HepG2 (cell line): ENCODE results near the gene BCL2L2. TPM values are rescaled to one million over a fixed set of nuclear protein-coding genes. Genes with fewer than 3 reads are reported as not detected.

Experiments used
- CEBPG ChIP-seq: IDR thresholded peaks from 2 replicates; pipeline ENCODE4 v1.6.1; 2016
- ELF4 ChIP-seq: sonication (generic); formaldehyde crosslinking; IDR thresholded peaks from 2 replicates; pipeline ENCODE4 v1.5.0; 2020; ENCODE audit warnings: missing genetic modification reagents, mild to moderate bottlenecking, moderate library complexity, borderline replicate concordance
- ESRRA ChIP-seq: sonication (generic); formaldehyde crosslinking; IDR thresholded peaks from 2 replicates; pipeline ENCODE4 v1.5.1; 2020; ENCODE audit warnings: mild to moderate bottlenecking, low read depth, missing genetic modification reagents
- FOSL1 ChIP-seq: sonication (generic); formaldehyde crosslinking; IDR thresholded peaks from 2 replicates; pipeline ENCODE4 v1.9.0; 2021; ENCODE audit warnings: missing genetic modification reagents, borderline replicate concordance
- HMG20B ChIP-seq: conservative IDR thresholded peaks from 2 replicates; pipeline ENCODE4 v1.6.1; 2016; ENCODE audit warnings: missing genetic modification reagents, missing compliant biosample characterization
- HNRNPH1 ChIP-seq: fragments of 200-400 bp; formaldehyde crosslinking; optimal IDR thresholded peaks from 2 replicates; pipeline ENCODE3; 2017; ENCODE audit warnings: mild to moderate bottlenecking, low read depth, low read length
- IRF2 ChIP-seq: IDR thresholded peaks from 2 replicates; pipeline ENCODE4 v1.6.1; 2018; ENCODE audit warnings: missing genetic modification reagents, missing compliant biosample characterization
- JUNB ChIP-seq: sonication (generic); formaldehyde crosslinking; IDR thresholded peaks from 2 replicates; pipeline ENCODE4 v1.8.0; 2022; ENCODE audit warnings: missing genetic modification reagents, mild to moderate bottlenecking, borderline replicate concordance
- LCORL ChIP-seq, 2 experiments: fragments of 450-650 bp in 1 of 2; sonication (generic) in 1 of 2; formaldehyde crosslinking in 1 of 2; IDR thresholded peaks; 2 replicates each; pipeline versions ENCODE4 v1.5.0 to v1.6.1; 2017 to 2020; ENCODE audit warnings: antibody characterized with exemption in 1 of 2, missing genetic modification reagents in 1 of 2
- NCOA5 ChIP-seq: sonication (generic); formaldehyde crosslinking; IDR thresholded peaks from 2 replicates; pipeline ENCODE4 v1.4.0; 2020; ENCODE audit warnings: missing genetic modification reagents
- NR3C1 ChIP-seq: sonication (generic); formaldehyde crosslinking; IDR thresholded peaks from 2 replicates; pipeline ENCODE4 v1.4.0; 2020; ENCODE audit warnings: missing genetic modification reagents
- PTBP1 ChIP-seq: fragments of 200-400 bp; formaldehyde crosslinking; IDR thresholded peaks from 2 replicates; pipeline ENCODE4 v1.6.1; 2018; ENCODE audit warnings: low read length, low read depth; ENCODE audit not compliant: poor library complexity, severe bottlenecking
- SIN3A ChIP-seq: IDR thresholded peaks from 2 replicates; pipeline ENCODE4 v1.6.1; 2011; ENCODE audit warnings: low read depth, mild to moderate bottlenecking, control low read depth, low read length, borderline replicate concordance
- ZMYM2 ChIP-seq: sonication (generic); formaldehyde crosslinking; IDR thresholded peaks from 2 replicates; pipeline ENCODE4 v1.8.0; 2022; ENCODE audit warnings: mild to moderate bottlenecking, missing genetic modification reagents
- ZNF143 ChIP-seq: sonication (generic); formaldehyde crosslinking; IDR thresholded peaks from 2 replicates; pipeline ENCODE4 v1.4.0; 2020; ENCODE audit warnings: missing genetic modification reagents
- ZNF264 ChIP-seq: sonication (generic); formaldehyde crosslinking; IDR thresholded peaks from 2 replicates; pipeline ENCODE4 v1.4.0; 2020; ENCODE audit warnings: missing genetic modification reagents
- ZNF383 ChIP-seq: sonication (generic); formaldehyde crosslinking; IDR thresholded peaks from 2 replicates; pipeline ENCODE4 v1.4.0; 2020; ENCODE audit warnings: missing genetic modification reagents, mild to moderate bottlenecking, borderline replicate concordance
- ZNF446 ChIP-seq: sonication (generic); formaldehyde crosslinking; IDR thresholded peaks from 2 replicates; pipeline ENCODE4 v1.5.0; 2020; ENCODE audit warnings: mild to moderate bottlenecking, missing genetic modification reagents
- ZNF776 ChIP-seq: sonication (generic); formaldehyde crosslinking; IDR thresholded peaks from 2 replicates; pipeline ENCODE4 v1.4.0; 2020; ENCODE audit warnings: mild to moderate bottlenecking, missing genetic modification reagents
- ZNF788 ChIP-seq: sonication (generic); formaldehyde crosslinking; IDR thresholded peaks from 2 replicates; pipeline ENCODE4 v1.5.0; 2020; ENCODE audit warnings: mild to moderate bottlenecking, missing genetic modification reagents, borderline replicate concordance
- polyA plus RNA-seq, 8 experiments: library from polyadenylated mRNA; depleted of rRNA in 3 of 8; stranded (reverse) in 7 of 8; unstranded in 1 of 8; fragments of >200 nt; fragmentation: Illumina TruSeq in 4 of 8; extraction: Trizol in 4 of 8; gene quantifications; 2 replicates each; pipeline versions ENCODE4 v1.2.1 to v1.2.3, GENCODE V29; 2011 to 2016; ENCODE audit warnings: low read depth in 4 of 8, missing spikeins in 1 of 8, mixed read lengths in 1 of 8; ENCODE audit not compliant: insufficient read depth in 1 of 8
- total RNA-seq, 5 experiments: library from RNA; depleted of rRNA; stranded (reverse); fragments of >200 nt; fragmentation: Illumina TruSeq; extraction: Trizol; gene quantifications; 2 replicates each; pipeline ENCODE4 v1.2.3, GENCODE V29; 2016; ENCODE audit warnings: low read depth in 1 of 5
- TF ChIP-seq, protein P1 (sequence below): sonication (generic); formaldehyde crosslinking; IDR thresholded peaks from 2 replicates; pipeline ENCODE4 v1.8.1; 2023; ENCODE audit warnings: mild to moderate bottlenecking, missing genetic modification reagents
- TF ChIP-seq, protein P2 (sequence below): sonication (generic); formaldehyde crosslinking; IDR thresholded peaks from 2 replicates; pipeline ENCODE4 v1.5.1; 2020; ENCODE audit warnings: mild to moderate bottlenecking, missing genetic modification reagents, moderate library complexity
- TF ChIP-seq, protein P3 (sequence below): sonication (generic); formaldehyde crosslinking; conservative IDR thresholded peaks from 2 replicates; pipeline ENCODE4 v1.4.0; 2020; ENCODE audit warnings: missing genetic modification reagents

Gene BCL2L2
- total and polyA plus RNA-seq, 2 of the 13 experiments (the other 11 are each of a cell fraction or from before 2014, with no cell fraction given) = 28.1 to 49.8 TPM

DNA sequence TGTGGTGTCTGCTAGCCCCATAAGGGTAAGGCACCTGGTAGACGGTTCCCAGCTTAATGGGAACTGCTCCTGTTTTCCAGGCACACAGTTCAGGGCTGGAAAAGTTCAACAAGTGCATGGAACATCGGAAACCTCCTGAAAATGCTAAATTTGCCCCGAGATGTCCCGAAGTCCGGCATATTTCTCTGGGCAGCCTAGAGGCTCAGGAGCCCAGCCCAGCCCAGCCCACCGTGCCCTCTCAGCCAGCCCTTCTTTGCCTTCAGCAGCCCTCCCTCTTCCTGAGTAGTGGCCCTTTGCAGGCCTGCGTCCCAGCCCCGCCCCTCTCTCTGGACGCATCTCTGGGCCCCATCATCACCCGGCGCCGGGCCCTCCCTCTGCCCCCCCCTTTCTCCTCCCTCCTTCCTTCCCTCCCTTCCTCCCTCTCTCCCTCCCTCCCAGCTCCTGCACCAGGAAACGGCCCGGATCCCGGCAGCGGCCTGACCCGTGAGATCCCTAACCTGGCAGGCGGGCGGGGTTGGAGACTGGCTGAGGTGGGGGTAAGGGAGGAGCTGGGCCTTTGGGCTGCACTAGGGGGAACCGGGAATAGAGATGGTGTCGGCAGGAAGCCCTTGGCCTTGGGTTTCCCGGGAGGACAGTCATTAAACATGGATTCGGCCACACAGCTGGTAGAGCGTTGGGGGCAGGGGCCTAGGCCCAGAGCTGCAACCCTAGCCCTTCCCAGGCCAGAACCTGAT, at the start of gene BCL2L2 (continued):
- TF ChIP-seq, protein P1, sequence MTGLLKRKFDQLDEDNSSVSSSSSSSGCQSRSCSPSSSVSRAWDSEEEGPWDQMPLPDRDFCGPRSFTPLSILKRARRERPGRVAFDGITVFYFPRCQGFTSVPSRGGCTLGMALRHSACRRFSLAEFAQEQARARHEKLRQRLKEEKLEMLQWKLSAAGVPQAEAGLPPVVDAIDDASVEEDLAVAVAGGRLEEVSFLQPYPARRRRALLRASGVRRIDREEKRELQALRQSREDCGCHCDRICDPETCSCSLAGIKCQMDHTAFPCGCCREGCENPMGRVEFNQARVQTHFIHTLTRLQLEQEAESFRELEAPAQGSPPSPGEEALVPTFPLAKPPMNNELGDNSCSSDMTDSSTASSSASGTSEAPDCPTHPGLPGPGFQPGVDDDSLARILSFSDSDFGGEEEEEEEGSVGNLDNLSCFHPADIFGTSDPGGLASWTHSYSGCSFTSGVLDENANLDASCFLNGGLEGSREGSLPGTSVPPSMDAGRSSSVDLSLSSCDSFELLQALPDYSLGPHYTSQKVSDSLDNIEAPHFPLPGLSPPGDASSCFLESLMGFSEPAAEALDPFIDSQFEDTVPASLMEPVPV (CRISPR knock-in tag) = peak; percentile 86
- TF ChIP-seq LCORL (IDR thresholded peaks at IDR 0.05) (peak; percentile 86), LCORL (CRISPR knock-in tag; IDR thresholded peaks at IDR 0.05) (no peak), ELF4 (CRISPR knock-in tag) (peak; percentile 94), ZNF446 (CRISPR knock-in tag) (peak; percentile 91), HNRNPH1 (peak; percentile 89), PTBP1 (peak; percentile 97), IRF2 (CRISPR knock-in tag) (peak; percentile 95), ZNF264 (CRISPR knock-in tag) (peak; percentile 82), NCOA5 (CRISPR knock-in tag) (no peak), ZNF143 (CRISPR knock-in tag) (peak; percentile 52; the same call in 1 of the 2 replicates), ESRRA (CRISPR knock-in tag) (peak; percentile 92), CEBPG (CRISPR knock-in tag) (no peak), FOSL1 (CRISPR knock-in tag) (0 out of 2 replicates have a peak, but pooled peaks have one; percentile 26), ZMYM2 (CRISPR knock-in tag) (peak; percentile 88), HMG20B (CRISPR knock-in tag) (peak; percentile 87; the same call in 1 of the 2 replicates), ZNF383 (CRISPR knock-in tag) (no peak), ZNF776 (CRISPR knock-in tag) (peak; percentile 60; the same call in 1 of the 2 replicates), SIN3A (peak; percentile 96; the same call in 1 of the 2 replicates), ZNF788 (CRISPR knock-in tag) (peak; percentile 99), NR3C1 (CRISPR knock-in tag) (no peak), JUNB (CRISPR knock-in tag) (no peak)
- TF ChIP-seq, protein P2, sequence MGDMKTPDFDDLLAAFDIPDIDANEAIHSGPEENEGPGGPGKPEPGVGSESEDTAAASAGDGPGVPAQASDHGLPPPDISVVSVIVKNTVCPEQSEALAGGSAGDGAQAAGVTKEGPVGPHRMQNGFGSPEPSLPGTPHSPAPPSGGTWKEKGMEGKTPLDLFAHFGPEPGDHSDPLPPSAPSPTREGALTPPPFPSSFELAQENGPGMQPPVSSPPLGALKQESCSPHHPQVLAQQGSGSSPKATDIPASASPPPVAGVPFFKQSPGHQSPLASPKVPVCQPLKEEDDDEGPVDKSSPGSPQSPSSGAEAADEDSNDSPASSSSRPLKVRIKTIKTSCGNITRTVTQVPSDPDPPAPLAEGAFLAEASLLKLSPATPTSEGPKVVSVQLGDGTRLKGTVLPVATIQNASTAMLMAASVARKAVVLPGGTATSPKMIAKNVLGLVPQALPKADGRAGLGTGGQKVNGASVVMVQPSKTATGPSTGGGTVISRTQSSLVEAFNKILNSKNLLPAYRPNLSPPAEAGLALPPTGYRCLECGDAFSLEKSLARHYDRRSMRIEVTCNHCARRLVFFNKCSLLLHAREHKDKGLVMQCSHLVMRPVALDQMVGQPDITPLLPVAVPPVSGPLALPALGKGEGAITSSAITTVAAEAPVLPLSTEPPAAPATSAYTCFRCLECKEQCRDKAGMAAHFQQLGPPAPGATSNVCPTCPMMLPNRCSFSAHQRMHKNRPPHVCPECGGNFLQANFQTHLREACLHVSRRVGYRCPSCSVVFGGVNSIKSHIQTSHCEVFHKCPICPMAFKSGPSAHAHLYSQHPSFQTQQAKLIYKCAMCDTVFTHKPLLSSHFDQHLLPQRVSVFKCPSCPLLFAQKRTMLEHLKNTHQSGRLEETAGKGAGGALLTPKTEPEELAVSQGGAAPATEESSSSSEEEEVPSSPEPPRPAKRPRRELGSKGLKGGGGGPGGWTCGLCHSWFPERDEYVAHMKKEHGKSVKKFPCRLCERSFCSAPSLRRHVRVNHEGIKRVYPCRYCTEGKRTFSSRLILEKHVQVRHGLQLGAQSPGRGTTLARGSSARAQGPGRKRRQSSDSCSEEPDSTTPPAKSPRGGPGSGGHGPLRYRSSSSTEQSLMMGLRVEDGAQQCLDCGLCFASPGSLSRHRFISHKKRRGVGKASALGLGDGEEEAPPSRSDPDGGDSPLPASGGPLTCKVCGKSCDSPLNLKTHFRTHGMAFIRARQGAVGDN (CRISPR knock-in tag) = peak; percentile 99
- TF ChIP-seq, protein P3, sequence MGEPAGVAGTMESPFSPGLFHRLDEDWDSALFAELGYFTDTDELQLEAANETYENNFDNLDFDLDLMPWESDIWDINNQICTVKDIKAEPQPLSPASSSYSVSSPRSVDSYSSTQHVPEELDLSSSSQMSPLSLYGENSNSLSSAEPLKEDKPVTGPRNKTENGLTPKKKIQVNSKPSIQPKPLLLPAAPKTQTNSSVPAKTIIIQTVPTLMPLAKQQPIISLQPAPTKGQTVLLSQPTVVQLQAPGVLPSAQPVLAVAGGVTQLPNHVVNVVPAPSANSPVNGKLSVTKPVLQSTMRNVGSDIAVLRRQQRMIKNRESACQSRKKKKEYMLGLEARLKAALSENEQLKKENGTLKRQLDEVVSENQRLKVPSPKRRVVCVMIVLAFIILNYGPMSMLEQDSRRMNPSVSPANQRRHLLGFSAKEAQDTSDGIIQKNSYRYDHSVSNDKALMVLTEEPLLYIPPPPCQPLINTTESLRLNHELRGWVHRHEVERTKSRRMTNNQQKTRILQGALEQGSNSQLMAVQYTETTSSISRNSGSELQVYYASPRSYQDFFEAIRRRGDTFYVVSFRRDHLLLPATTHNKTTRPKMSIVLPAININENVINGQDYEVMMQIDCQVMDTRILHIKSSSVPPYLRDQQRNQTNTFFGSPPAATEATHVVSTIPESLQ (CRISPR knock-in tag) = peak; percentile 94
